Osteoblast (primary cell): ENCODE data around the gene CDH6. TPM values are rescaled to one million over a fixed set of nuclear protein-coding genes. Genes with fewer than 3 reads are reported as not detected.

Experiments used
- DNase-seq: peaks from one replicate; pipeline ENCODE4 v3.0.0; 2011; ENCODE audit warnings: low spot score, mixed read lengths; ENCODE audit not compliant: insufficient read length; ENCODE audit errors: missing footprints
- H2AFZ ChIP-seq: 2 replicates; pipeline ENCODE4 v1.6.0; 2011; ENCODE audit warnings: mild to moderate bottlenecking, low read length
- H3K27ac ChIP-seq: 2 replicates; pipeline ENCODE4 v1.5.1; 2011; ENCODE audit warnings: mild to moderate bottlenecking, low read depth, low read length, moderate library complexity
- H3K27me3 ChIP-seq: 2 replicates; pipeline ENCODE4 v1.6.0; 2012; ENCODE audit warnings: mild to moderate bottlenecking, control low read depth, inconsistent platforms, low read length, moderate library complexity; ENCODE audit not compliant: insufficient read depth
- H3K36me3 ChIP-seq: 2 replicates; pipeline ENCODE4 v1.5.1; 2011; ENCODE audit warnings: mild to moderate bottlenecking, low read length, control low read depth, moderate library complexity; ENCODE audit not compliant: insufficient read depth
- H3K4me1 ChIP-seq: 2 replicates; pipeline ENCODE4 v1.5.1; 2011; ENCODE audit warnings: mild to moderate bottlenecking, low read length, control low read depth, moderate library complexity; ENCODE audit not compliant: insufficient read depth
- H3K4me2 ChIP-seq: 2 replicates; pipeline ENCODE4 v1.6.0; 2011; ENCODE audit warnings: mild to moderate bottlenecking, low read length; ENCODE audit not compliant: insufficient read depth
- H3K4me3 ChIP-seq: fragments of 200-600 bp; sonication (generic); 3 replicates; pipeline ENCODE4 v1.5.1; 2012; ENCODE audit warnings: mild to moderate bottlenecking, low read length, inconsistent platforms; ENCODE audit not compliant: insufficient read depth
- H3K79me2 ChIP-seq: 2 replicates; pipeline ENCODE4 v1.6.0; 2012; ENCODE audit warnings: mild to moderate bottlenecking, low read length, control low read depth, inconsistent platforms; ENCODE audit not compliant: insufficient read depth
- H3K9me3 ChIP-seq: 2 replicates; pipeline ENCODE4 v1.5.1; 2011; ENCODE audit warnings: low read depth, low read length, control low read depth
- H4K20me1 ChIP-seq: 2 replicates; pipeline ENCODE4 v1.6.0; 2012; ENCODE audit warnings: mild to moderate bottlenecking, low read length, control low read depth; ENCODE audit not compliant: insufficient read depth
- CTCF ChIP-seq: IDR thresholded peaks from 2 replicates; pipeline ENCODE4 v1.5.1; 2011; ENCODE audit warnings: mild to moderate bottlenecking, low read depth, low read length, moderate library complexity; ENCODE audit errors: extremely low read depth
- total RNA-seq: library from RNA; depleted of rRNA; stranded (reverse); fragments of >200 nt; gene quantifications from 2 replicates; pipeline ENCODE4 v1.2.3, GENCODE V29; 2012

Gene CDH6
- total RNA-seq, 1 donor = 16.3 TPM

- no peak overlapping the region for H3K4me3 ChIP-seq
- H2AFZ ChIP-seq = no peak overlapping the region
- H3K9me3 ChIP-seq = no peaks in the 10 kb centered on the region
- H4K20me1 ChIP-seq = no peaks in the 10 kb centered on the region
- no peaks in the 10 kb centered on the region for H3K4me1 ChIP-seq
- H3K27me3 ChIP-seq = peaks cover 7% of the 10 kb centered on the region
- DNase-seq = no peak
- H3K79me2 ChIP-seq = no peaks in the 10 kb centered on the region
- H3K4me2 ChIP-seq = no peak overlapping the region
- no peaks in the 10 kb centered on the region for H3K36me3 ChIP-seq
- H3K27ac ChIP-seq = no peak overlapping the region
- no peak for TF ChIP-seq CTCF
Measured at GRCh38 chr5:31187591-31187990, 5.9 kb upstream of the CDH6 start.

GRCh38 chr5:31192442-31192841 is 1.0 kb upstream of the CDH6 start:
- Histone ChIP-seq H3K36me3 (no peaks in the 10 kb centered on the region), H3K79me2 (no peaks in the 10 kb centered on the region), H3K27ac (no peak overlapping the region), H4K20me1 (no peaks in the 10 kb centered on the region), H3K4me1 (peaks cover 2% of the 10 kb centered on the region), H2AFZ (no peak overlapping the region), H3K4me2 (no peak overlapping the region), H3K27me3 (peaks cover 29% of the 10 kb centered on the region), H3K9me3 (no peaks in the 10 kb centered on the region), H3K4me3 (no peak overlapping the region)
- TF ChIP-seq CTCF = no peak
- peak; percentile 51 for DNase-seq

- Histone ChIP-seq H2AFZ (no peak overlapping the region), H3K27me3 (peaks cover 29% of the 10 kb centered on the region), H3K4me2 (peak overlapping the region; percentile 67)
Measured at GRCh38 chr5:31193116-31193515, 370 bp upstream of the CDH6 start.

GRCh38 chr5:31194468-31194813 is 955 bp downstream of the CDH6 start:
- Histone ChIP-seq H3K4me1 (peaks cover 2% of the 10 kb centered on the region), H3K9me3 (no peaks in the 10 kb centered on the region), H3K27me3 (peaks cover 29% of the 10 kb centered on the region), H2AFZ (peak overlapping the region; percentile 11), H3K4me2 (peak overlapping the region; percentile 67), H3K79me2 (no peaks in the 10 kb centered on the region), H3K27ac (no peak overlapping the region), H3K4me3 (peak overlapping the region; percentile 65), H4K20me1 (no peaks in the 10 kb centered on the region), H3K36me3 (no peaks in the 10 kb centered on the region)
- no peak for DNase-seq
- no peak for TF ChIP-seq CTCF

More at GRCh38 chr5:31193116-31193515, 370 bp upstream of the CDH6 start:
- Histone ChIP-seq H3K36me3 (no peaks in the 10 kb centered on the region), H3K79me2 (no peaks in the 10 kb centered on the region), H4K20me1 (no peaks in the 10 kb centered on the region), H3K27ac (no peak overlapping the region), H3K4me1 (peaks cover 2% of the 10 kb centered on the region), H3K4me3 (no peak overlapping the region), H3K9me3 (no peaks in the 10 kb centered on the region)
- TF ChIP-seq CTCF = no peak
- peak; percentile 62 for DNase-seq
